ENCODE results near the gene TOR1AIP2. TPM values are rescaled to one million over a fixed set of nuclear protein-coding genes. Genes with fewer than 3 reads are reported as not detected.
"Not testable (repeated sequence)": the region's sequence is repeated elsewhere in the genome, so short reads cannot be mapped to it uniquely, and the experiment has no call there.

Gene TOR1AIP2
- total RNA-seq, 1 donor from 2014 or later = 57.4 TPM

DNA sequence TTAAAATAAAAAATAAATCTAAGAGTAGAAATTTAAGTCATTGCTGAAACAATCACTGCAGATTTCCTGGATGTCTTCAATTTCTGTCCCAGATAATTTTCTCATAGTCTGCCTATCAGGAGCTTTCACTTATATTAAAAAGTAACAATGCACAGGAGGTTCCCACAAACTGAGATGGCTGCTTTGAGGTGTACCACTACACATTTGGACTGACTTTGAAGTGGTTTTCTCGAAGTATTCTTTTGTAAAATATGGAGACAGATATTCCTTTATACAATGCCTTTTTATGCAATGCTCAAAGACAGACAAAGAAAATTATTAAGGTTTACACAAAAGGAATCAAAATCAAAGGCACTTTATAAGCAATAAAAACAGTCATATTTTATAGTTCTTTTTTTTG lies 24.5 kb downstream of the TOR1AIP2 start:
- no peak overlapping the region for H3K4me3 ChIP-seq (ENCODE audit: low read depth, low read length)
- DNase-seq (ENCODE audit: low read depth) = no peak
- TF ChIP-seq CTCF (conservative IDR thresholded peaks at IDR 0.05; ENCODE audit: low read depth, low read length) = no peak

- no peak for DNase-seq (ENCODE audit: low read depth)
- no peak overlapping the region for H3K4me3 ChIP-seq (ENCODE audit: low read depth, low read length)
- TF ChIP-seq CTCF (conservative IDR thresholded peaks at IDR 0.05; ENCODE audit: low read depth, low read length) = no peak
Measured at GRCh38 chr1:179848233-179848632, 29.4 kb downstream of the TOR1AIP2 start.

GRCh38 chr1:179840107-179840506 lies 37.5 kb downstream of the TOR1AIP2 start:
- no peak for TF ChIP-seq CTCF (conservative IDR thresholded peaks at IDR 0.05; ENCODE audit: low read depth, low read length)
- no peak for DNase-seq (ENCODE audit: low read depth)
- H3K4me3 ChIP-seq (ENCODE audit: low read depth, low read length) = no peak overlapping the region

DNA sequence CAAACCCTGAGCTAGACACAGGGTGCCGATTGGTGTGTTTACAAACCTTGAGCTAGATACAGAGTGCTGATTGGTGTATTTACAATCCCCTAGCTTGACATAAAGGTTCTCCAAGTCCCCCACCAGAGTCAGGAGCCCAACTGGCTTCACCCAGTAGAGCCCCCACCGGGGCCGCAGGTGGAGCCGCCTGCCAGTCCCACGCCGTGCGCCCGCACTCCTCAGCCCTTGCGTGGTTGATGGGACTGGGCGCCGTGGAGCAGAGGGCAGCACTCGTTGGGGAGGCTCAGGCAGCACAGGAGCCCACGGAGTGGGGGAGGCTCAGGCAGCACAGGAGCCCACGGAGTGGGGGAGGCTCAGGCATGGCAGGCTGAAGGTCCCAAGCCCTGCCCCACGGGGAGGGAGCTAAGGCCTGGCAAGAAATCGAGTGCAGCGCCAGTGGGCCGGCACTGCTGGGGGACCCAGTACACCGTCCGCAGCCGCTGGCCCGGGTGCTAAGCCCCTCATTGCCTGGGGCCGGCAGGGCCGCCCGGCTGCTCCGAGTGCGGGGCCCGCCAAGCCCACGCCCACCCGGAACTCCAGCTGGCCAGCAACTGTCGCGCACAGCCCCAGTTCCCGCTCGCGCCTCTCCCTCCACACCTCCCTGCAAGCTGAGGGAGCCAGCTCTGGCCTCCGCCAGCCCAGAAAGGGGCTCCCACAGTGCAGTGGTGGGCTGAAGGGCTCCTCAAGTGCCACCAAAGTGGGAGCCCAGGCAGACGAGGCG lies 40.7 kb downstream of the TOR1AIP2 start:
- H3K4me3 ChIP-seq (ENCODE audit: low read depth, low read length); DNase-seq (ENCODE audit: low read depth): not testable (repeated sequence)

GRCh38 chr1:179831852-179832699 lies 45.5 kb downstream of the TOR1AIP2 start:
- DNase-seq (ENCODE audit: low read depth) = peak; percentile 2
- no peak for TF ChIP-seq CTCF (conservative IDR thresholded peaks at IDR 0.05; ENCODE audit: low read depth, low read length)
- H3K4me3 ChIP-seq (ENCODE audit: low read depth, low read length) = no peak overlapping the region

DNA sequence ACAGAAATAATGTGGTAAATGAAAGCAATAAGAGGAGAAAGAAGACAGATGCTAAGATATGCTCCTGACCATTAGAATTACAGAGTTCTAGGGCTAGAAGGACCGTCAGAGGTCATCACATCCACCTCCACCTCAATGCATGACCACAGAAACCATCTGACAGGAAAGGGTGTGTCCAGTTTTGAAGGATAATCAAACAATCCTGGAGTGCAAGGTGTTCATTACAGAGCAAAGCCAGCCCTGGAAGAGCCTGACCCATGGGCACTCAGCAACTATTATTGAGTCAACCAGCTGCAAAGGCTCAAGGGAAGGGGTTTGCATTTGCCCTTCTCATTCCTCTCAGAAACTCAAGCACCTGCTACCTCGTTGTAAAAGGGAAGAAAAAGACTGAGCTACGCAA lies 46.4 kb downstream of the TOR1AIP2 start:
- no peak overlapping the region for H3K4me3 ChIP-seq (ENCODE audit: low read depth, low read length)
- no peak for DNase-seq (ENCODE audit: low read depth)
- no peak for TF ChIP-seq CTCF (conservative IDR thresholded peaks at IDR 0.05; ENCODE audit: low read depth, low read length)

DNA sequence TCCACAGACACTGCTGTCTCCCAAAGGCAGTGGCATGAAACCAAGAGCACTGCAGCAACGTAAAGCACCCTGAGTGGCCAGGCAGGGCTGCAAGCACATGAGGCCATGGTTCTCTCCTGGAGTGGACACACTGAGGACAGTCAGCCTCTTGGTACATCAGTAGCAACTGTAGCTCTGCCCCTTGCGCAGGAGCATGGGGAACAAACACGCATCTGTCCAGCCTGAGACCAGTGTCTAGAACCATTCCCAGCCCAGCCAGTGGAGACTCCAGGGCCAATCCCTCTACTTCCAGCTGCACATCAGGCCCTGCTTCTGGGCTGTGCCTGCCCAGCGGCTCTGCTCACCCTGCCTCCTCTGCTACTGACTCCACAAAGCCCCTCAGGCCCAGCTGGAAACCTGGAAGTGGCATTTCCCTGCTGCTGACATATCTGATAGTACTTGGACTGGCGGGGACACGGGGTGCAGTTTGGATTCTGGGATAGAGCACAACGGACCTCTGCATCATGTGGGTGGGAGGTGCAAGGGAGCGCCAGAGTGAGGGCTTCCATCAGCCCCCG lies 49.0 kb downstream of the TOR1AIP2 start:
- H3K4me3 ChIP-seq (ENCODE audit: low read depth, low read length) = no peak overlapping the region
- no peak for DNase-seq (ENCODE audit: low read depth)
- TF ChIP-seq CTCF (conservative IDR thresholded peaks at IDR 0.05; ENCODE audit: low read depth, low read length) = no peak

Measured in epithelial cell of proximal tubule (primary cell).